Hair follicular keratinocyte (primary cell): ENCODE results near the gene PLAA. TPM values are rescaled to one million over a fixed set of nuclear protein-coding genes. Genes with fewer than 3 reads are reported as not detected.

ENCODE experiments used
- total RNA-seq: library from RNA; depleted of rRNA; stranded (reverse); fragments of >200 nt; gene quantifications from 2 replicates; pipeline ENCODE4 v1.2.3, GENCODE V29; 2015

PLAA gene
- total RNA-seq: 28.9 and 33.6 TPM in 2 replicates

GRCh38 chr9:26946753-26947727 lies at the start of gene PLAA:
Gene PLAA, minus strand, starts transcription at chr9:26947242. Its CDS starts 197 bp downstream, at chr9:26947045.

GRCh38 chr9:26955921-26956859 lies 9.1 kb upstream of the PLAA start, which contains the start of gene IFT74:
Gene IFT74, plus strand, starts transcription at chr9:26956412. Its CDS starts 5,556 bp downstream, at chr9:26961968.

GRCh38 chr9:26892251-26893029 lies 54.6 kb downstream of the PLAA start, which contains the start of gene CAAP1:
Gene CAAP1, minus strand, starts transcription at chr9:26892802. Its CDS starts 87 bp downstream, at chr9:26892715.

Other genes starting within 250 kb of the PLAA start
- 15.7 and 21.8 TPM in 2 replicates for gene CAAP1, start 54.4 kb downstream of the PLAA start, total RNA-seq
- 10.6 and 11.4 TPM in 2 replicates for gene IFT74, start 9.2 kb upstream of the PLAA start, total RNA-seq
- gene LRRC19, start 58.4 kb upstream of the PLAA start, total RNA-seq: 0.23 TPM in 1 of 2 replicates, not detected in the other
- gene TEK, start 162.0 kb upstream of the PLAA start, total RNA-seq: 0.23 and 0.27 TPM in 2 replicates